DOHH2 (cell line): ENCODE data around the gene WWP2.

Experiments used
- CTCF ChIP-seq: fragments of 200-600 bp; sonication (generic); IDR thresholded peaks from one replicate; pipeline ENCODE4 v1.5.1; 2014; ENCODE audit warnings: antibody characterized with exemption, mild to moderate bottlenecking, low read depth, low read length; ENCODE audit not compliant: poor library complexity, severe bottlenecking
- EZH2phosphoT487 ChIP-seq: fragments of 200-600 bp; sonication (generic); IDR thresholded peaks from 2 replicates; pipeline ENCODE4 v1.6.1; 2017; ENCODE audit warnings: borderline replicate concordance, mild to moderate bottlenecking, antibody characterized with exemption, low read length, moderate library complexity, mixed read lengths

- TF ChIP-seq CTCF (peak; percentile 28), EZH2phosphoT487 (no peak)
These were observed 97.2 kb downstream of the WWP2 start for GRCh38 chr16:69859105-69859989.
